OCI-M1 (cell line): Measurements from ENCODE around the gene CCDC116.
"Not testable (repeated sequence)": the region's sequence is repeated elsewhere in the genome, so short reads cannot be mapped to it uniquely, and the experiment has no call there.

Source experiments
- DNase-seq: peaks from one replicate; lab custom pipeline; 2025; lab: John Stamatoyannopoulos, UW

The CCDC116 gene

GRCh38 chr22:21609556-21610157 is 22.9 kb upstream of the CCDC116 start:
- not testable (repeated sequence) for DNase-seq

GRCh38 chr22:21611210-21611977 is 21.2 kb upstream of the CCDC116 start:
- DNase-seq = no peak

- DNase-seq = no peak
Measured at GRCh38 chr22:21612858-21613257, 19.7 kb upstream of the CCDC116 start.

GRCh38 chr22:21613553-21614233 is 18.9 kb upstream of the CCDC116 start:
- no peak for DNase-seq

GRCh38 chr22:21615731-21616130 is 16.8 kb upstream of the CCDC116 start:
- no peak for DNase-seq

- DNase-seq = not testable (repeated sequence)
Measured at GRCh38 chr22:21617337-21617736, 15.2 kb upstream of the CCDC116 start.

- DNase-seq = no peak
Measured at GRCh38 chr22:21621025-21621424, 11.5 kb upstream of the CCDC116 start.

- DNase-seq = peak; percentile 63
Measured at GRCh38 chr22:21622011-21622918, 10.3 kb upstream of the CCDC116 start.

- no peak for DNase-seq
Measured at GRCh38 chr22:21622919-21623647, 9.5 kb upstream of the CCDC116 start.

- no peak for DNase-seq
Measured at GRCh38 chr22:21623648-21623970, 9.0 kb upstream of the CCDC116 start.

GRCh38 chr22:21624120-21624879 is 8.3 kb upstream of the CCDC116 start:
- peak; percentile 81 for DNase-seq

- DNase-seq = no peak
Measured at GRCh38 chr22:21624880-21625791, 7.4 kb upstream of the CCDC116 start.

- no peak for DNase-seq
Measured at GRCh38 chr22:21626073-21626734, 6.4 kb upstream of the CCDC116 start.

- no peak for DNase-seq
Measured at GRCh38 chr22:21626735-21627469, 5.7 kb upstream of the CCDC116 start.

GRCh38 chr22:21628386-21629254 is 3.9 kb upstream of the CCDC116 start:
- DNase-seq = no peak

GRCh38 chr22:21629255-21630149 is 3.1 kb upstream of the CCDC116 start, which contains the start of gene YDJC:
TSS of gene YDJC (minus strand) at chr22:21630022. CDS start at chr22:21630014, 8 bp downstream.
- DNase-seq = peak; percentile 99
